ENCODE data around the gene ZCCHC2. TPM values are rescaled to one million over a fixed set of nuclear protein-coding genes. Genes with fewer than 3 reads are reported as not detected.

Gene ZCCHC2
- total and polyA plus RNA-seq, 9 of the 15 experiments (the other 6 are each of a cell fraction or from before 2014, with no cell fraction given): 1.0 to 9.2 (median 6.0) TPM

- 0 out of 2 replicates have a peak, but pooled peaks have one; percentile 29 for TF ChIP-seq ZNF592 (IDR thresholded peaks at IDR 0.05)
- no peak for TF ChIP-seq ZNF133 (CRISPR knock-in tag; IDR thresholded peaks at IDR 0.05)
- peak; percentile 79 for TF ChIP-seq USF2 (CRISPR knock-in tag; IDR thresholded peaks at IDR 0.05)
- TF ChIP-seq, protein P1, sequence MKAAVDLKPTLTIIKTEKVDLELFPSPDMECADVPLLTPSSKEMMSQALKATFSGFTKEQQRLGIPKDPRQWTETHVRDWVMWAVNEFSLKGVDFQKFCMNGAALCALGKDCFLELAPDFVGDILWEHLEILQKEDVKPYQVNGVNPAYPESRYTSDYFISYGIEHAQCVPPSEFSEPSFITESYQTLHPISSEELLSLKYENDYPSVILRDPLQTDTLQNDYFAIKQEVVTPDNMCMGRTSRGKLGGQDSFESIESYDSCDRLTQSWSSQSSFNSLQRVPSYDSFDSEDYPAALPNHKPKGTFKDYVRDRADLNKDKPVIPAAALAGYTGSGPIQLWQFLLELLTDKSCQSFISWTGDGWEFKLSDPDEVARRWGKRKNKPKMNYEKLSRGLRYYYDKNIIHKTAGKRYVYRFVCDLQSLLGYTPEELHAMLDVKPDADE (conservative IDR thresholded peaks at IDR 0.05; ENCODE audit: control insufficient read depth, low read depth, low read length): 0 out of 2 replicates have a peak, but pooled peaks have one; percentile 37
- TF ChIP-seq SMARCE1 (IDR thresholded peaks at IDR 0.05): 0 out of 2 replicates have a peak, but pooled peaks have one; percentile 47
- peak; percentile 91 for TF ChIP-seq ESRRA (IDR thresholded peaks at IDR 0.05; ENCODE audit: borderline replicate concordance, low read depth)
- peak; percentile 63; the same call in 1 of the 2 replicates for TF ChIP-seq ELF2 (CRISPR knock-in tag; IDR thresholded peaks at IDR 0.05)
- 0 out of 2 replicates have a peak, but pooled peaks have one; percentile 7 for TF ChIP-seq KDM2B (CRISPR knock-in tag; IDR thresholded peaks at IDR 0.05)
- TF ChIP-seq, protein P2, sequence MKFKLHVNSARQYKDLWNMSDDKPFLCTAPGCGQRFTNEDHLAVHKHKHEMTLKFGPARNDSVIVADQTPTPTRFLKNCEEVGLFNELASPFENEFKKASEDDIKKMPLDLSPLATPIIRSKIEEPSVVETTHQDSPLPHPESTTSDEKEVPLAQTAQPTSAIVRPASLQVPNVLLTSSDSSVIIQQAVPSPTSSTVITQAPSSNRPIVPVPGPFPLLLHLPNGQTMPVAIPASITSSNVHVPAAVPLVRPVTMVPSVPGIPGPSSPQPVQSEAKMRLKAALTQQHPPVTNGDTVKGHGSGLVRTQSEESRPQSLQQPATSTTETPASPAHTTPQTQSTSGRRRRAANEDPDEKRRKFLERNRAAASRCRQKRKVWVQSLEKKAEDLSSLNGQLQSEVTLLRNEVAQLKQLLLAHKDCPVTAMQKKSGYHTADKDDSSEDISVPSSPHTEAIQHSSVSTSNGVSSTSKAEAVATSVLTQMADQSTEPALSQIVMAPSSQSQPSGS (CRISPR knock-in tag; IDR thresholded peaks at IDR 0.05): no peak
- TF ChIP-seq NONO (IDR thresholded peaks at IDR 0.05; ENCODE audit: low read depth in 2 of 2, low read length in 1 of 2): peak in 1 of 2 experiments; percentile 54; a peak in 2 of 4 replicates
- peak; percentile 94 for TF ChIP-seq MEIS2 (IDR thresholded peaks at IDR 0.05; ENCODE audit: partially characterized antibody)
- TF ChIP-seq ZNF75A (CRISPR knock-in tag; IDR thresholded peaks at IDR 0.05): no peak
- TF ChIP-seq ZEB2 (IDR thresholded peaks at IDR 0.05): peak; percentile 47; the same call in 1 of the 2 replicates
- 0 out of 2 replicates have a peak, but pooled peaks have one; percentile 44 for TF ChIP-seq MEF2A (IDR thresholded peaks at IDR 0.05; ENCODE audit: control insufficient read depth, low read depth, low read length)
- TF ChIP-seq HNRNPL (IDR thresholded peaks at IDR 0.05; ENCODE audit: low read depth, low read length): no peak
- TF ChIP-seq BHLHE40 (IDR thresholded peaks at IDR 0.05; ENCODE audit: low read length): peak; percentile 58
- peak; percentile 64 for TF ChIP-seq MAX (CRISPR knock-in tag; IDR thresholded peaks at IDR 0.05)
- TF ChIP-seq TBP (optimal IDR thresholded peaks at IDR 0.05; ENCODE audit: low read depth, low read length): peak; percentile 41
Measured at GRCh38 chr18:62526098-62527025, 3.5 kb downstream of the ZCCHC2 start (continued).

Data from K562 (cell line).